Effector memory CD8-positive, alpha-beta T cell (primary cell): ENCODE measurements around the gene GTPBP2.
A peak's percentile ranks its signal among the peaks of the same experiment; 100 is the strongest.

Experiments
- ATAC-seq: fragments of 150-1000 bp; cut with Tn5 transposase; replicated peaks from 2 replicates; pipeline ENCODE4 v1.10.0; 2021; ENCODE audit warnings: mild to moderate bottlenecking, moderate library complexity
- DNase-seq, 3 experiments: peaks; one replicate each; pipeline ENCODE4 v3.0.0; 2021
- H3K27ac Mint-ChIP-seq, 2 donors: one replicate each; pipeline ENCODE4 v1.8.0; 2022; ENCODE audit warnings: mild to moderate bottlenecking in 2 of 2, mixed read lengths in 2 of 2, moderate library complexity in 2 of 2
- H3K27me3 Mint-ChIP-seq, 2 donors: one replicate each; pipeline ENCODE4 v1.8.0; 2022; ENCODE audit warnings: mixed read lengths in 2 of 2
- H3K36me3 Mint-ChIP-seq: one replicate; pipeline ENCODE4 v1.8.0; 2022; ENCODE audit warnings: mild to moderate bottlenecking, moderate library complexity, mixed read lengths; ENCODE audit not compliant: insufficient read depth
- H3K4me1 Mint-ChIP-seq, 2 donors: one replicate each; pipeline ENCODE4 v1.8.0; 2022; ENCODE audit warnings: low read depth in 2 of 2, mixed read lengths in 2 of 2
- H3K4me3 Mint-ChIP-seq, 2 donors: one replicate each; pipeline ENCODE4 v1.8.0; 2022; ENCODE audit warnings: mild to moderate bottlenecking in 2 of 2, mixed read lengths in 2 of 2, moderate library complexity in 2 of 2
- H3K9me3 Mint-ChIP-seq, 2 donors: one replicate each; pipeline ENCODE4 v1.8.0; 2022; ENCODE audit warnings: mixed read lengths in 2 of 2
- total RNA-seq, 9 experiments: gene quantifications; one replicate each; lab custom pipeline; 2026; lab: John Stamatoyannopoulos, UW

Gene GTPBP2
- 35.0 to 80.8 (median 62.6) reads per million in 9 experiments for total RNA-seq

- H3K27me3 Mint-ChIP-seq: no peaks in the 10 kb centered on the region
- H3K4me3 Mint-ChIP-seq: peak within 1 kb of the TSS; percentile 99
- peaks cover 22% of the 10 kb centered on the region for H3K36me3 Mint-ChIP-seq
- peak; percentile 92 to 94 (median 94) for DNase-seq
- peak within 1 kb of the TSS; percentile 92 to 97 for H3K27ac Mint-ChIP-seq
- peak; percentile 85 for ATAC-seq
- H3K4me1 Mint-ChIP-seq: peaks cover 24 to 34% of the 10 kb centered on the region in 2 donors
- no peaks in the 10 kb centered on the region for H3K9me3 Mint-ChIP-seq
Observed at GRCh38 chr6:43629104-43629504, at the start of gene GTPBP2. Gene GTPBP2, minus strand, starts transcription at chr6:43629264. Its CDS starts 102 bp downstream, at chr6:43629162.

- Mint-ChIP-seq H3K9me3 (no peaks in the 10 kb centered on the region), H3K36me3 (peaks cover 45% of the 10 kb centered on the region), H3K27me3 (no peaks in the 10 kb centered on the region)
Observed at GRCh38 chr6:43678341-43678740, 49.3 kb upstream of the GTPBP2 start.

GRCh38 chr6:43677759-43678158 lies 48.7 kb upstream of the GTPBP2 start:
- Mint-ChIP-seq H3K36me3 (peaks cover 48% of the 10 kb centered on the region), H3K9me3 (no peaks in the 10 kb centered on the region), H3K27me3 (no peaks in the 10 kb centered on the region), H3K4me1 (peaks cover 2 to 8% of the 10 kb centered on the region in 2 donors), H3K27ac (no peak overlapping the region), H3K4me3 (no peak overlapping the region)
- ATAC-seq (no peak), DNase-seq (no peak)

More at GRCh38 chr6:43678341-43678740, 49.3 kb upstream of the GTPBP2 start:
- ATAC-seq (no peak), DNase-seq (no peak)
- peaks cover 6 to 13% of the 10 kb centered on the region in 2 donors for H3K4me1 Mint-ChIP-seq
- no peak overlapping the region for H3K4me3 Mint-ChIP-seq
- H3K27ac Mint-ChIP-seq: no peak overlapping the region

GRCh38 chr6:43676962-43677606 lies 48.0 kb upstream of the GTPBP2 start:
- Mint-ChIP-seq H3K27me3 (no peaks in the 10 kb centered on the region), H3K4me3 (no peak overlapping the region), H3K4me1 (peaks cover 0 to 1% of the 10 kb centered on the region in 2 donors), H3K27ac (no peak overlapping the region), H3K36me3 (peaks cover 55% of the 10 kb centered on the region), H3K9me3 (no peaks in the 10 kb centered on the region)
- DNase-seq (no peak), ATAC-seq (no peak)

GRCh38 chr6:43674921-43675320 lies 45.9 kb upstream of the GTPBP2 start:
- no peak for DNase-seq
- Mint-ChIP-seq H3K36me3 (peaks cover 55% of the 10 kb centered on the region), H3K9me3 (no peaks in the 10 kb centered on the region), H3K27me3 (no peaks in the 10 kb centered on the region), H3K4me1 (no peaks in the 10 kb centered on the region), H3K4me3 (no peak overlapping the region), H3K27ac (peak overlapping the region in 1 of 2 donors; percentile 57)
- ATAC-seq: no peak

- no peak overlapping the region for H3K27ac Mint-ChIP-seq
- no peaks in the 10 kb centered on the region for H3K9me3 Mint-ChIP-seq
- DNase-seq (no peak), ATAC-seq (no peak)
- peaks cover 52% of the 10 kb centered on the region for H3K36me3 Mint-ChIP-seq
- no peaks in the 10 kb centered on the region for H3K27me3 Mint-ChIP-seq
- H3K4me1 Mint-ChIP-seq: no peaks in the 10 kb centered on the region
- H3K4me3 Mint-ChIP-seq: no peak overlapping the region
Observed at GRCh38 chr6:43674291-43674690, 45.2 kb upstream of the GTPBP2 start.

- H3K4me3 Mint-ChIP-seq: no peak overlapping the region
- H3K9me3 Mint-ChIP-seq: no peaks in the 10 kb centered on the region
- no peaks in the 10 kb centered on the region for H3K27me3 Mint-ChIP-seq
- H3K4me1 Mint-ChIP-seq: peaks cover 0 to under 1% of the 10 kb centered on the region in 2 donors
- peaks cover 51% of the 10 kb centered on the region for H3K36me3 Mint-ChIP-seq
- DNase-seq (no peak), ATAC-seq (no peak)
- no peak overlapping the region for H3K27ac Mint-ChIP-seq
Observed at GRCh38 chr6:43673444-43674084, 44.5 kb upstream of the GTPBP2 start.

GRCh38 chr6:43671801-43672690 lies 43.0 kb upstream of the GTPBP2 start:
- Mint-ChIP-seq H3K36me3 (peaks cover 38% of the 10 kb centered on the region), H3K4me1 (peaks cover 12 to 15% of the 10 kb centered on the region in 2 donors), H3K4me3 (no peak overlapping the region), H3K27ac (peak overlapping the region; percentile 15 to 46), H3K9me3 (no peaks in the 10 kb centered on the region), H3K27me3 (no peaks in the 10 kb centered on the region)
- ATAC-seq (no peak), DNase-seq (no peak)

- no peak overlapping the region for H3K4me3 Mint-ChIP-seq
- no peaks in the 10 kb centered on the region for H3K9me3 Mint-ChIP-seq
- H3K27ac Mint-ChIP-seq: peak overlapping the region; percentile 46 to 66
- H3K36me3 Mint-ChIP-seq: peaks cover 33% of the 10 kb centered on the region
- no peak for DNase-seq
- no peak for ATAC-seq
- H3K4me1 Mint-ChIP-seq: peaks cover 13 to 18% of the 10 kb centered on the region in 2 donors
- no peaks in the 10 kb centered on the region for H3K27me3 Mint-ChIP-seq
Observed at GRCh38 chr6:43671011-43671800, 42.1 kb upstream of the GTPBP2 start.

GRCh38 chr6:43670623-43670986 lies 41.5 kb upstream of the GTPBP2 start:
- DNase-seq (no peak), ATAC-seq (no peak)
- Mint-ChIP-seq H3K9me3 (no peaks in the 10 kb centered on the region), H3K27me3 (no peaks in the 10 kb centered on the region), H3K36me3 (peaks cover 33% of the 10 kb centered on the region), H3K4me1 (peaks cover 13 to 18% of the 10 kb centered on the region in 2 donors), H3K4me3 (no peak overlapping the region), H3K27ac (peak overlapping the region in 1 of 2 donors; percentile 66)

- DNase-seq (no peak), ATAC-seq (no peak)
- no peak overlapping the region for H3K4me3 Mint-ChIP-seq
- no peaks in the 10 kb centered on the region for H3K9me3 Mint-ChIP-seq
- peaks cover 13 to 18% of the 10 kb centered on the region in 2 donors for H3K4me1 Mint-ChIP-seq
- H3K36me3 Mint-ChIP-seq: peaks cover 31% of the 10 kb centered on the region
- H3K27me3 Mint-ChIP-seq: no peaks in the 10 kb centered on the region
- H3K27ac Mint-ChIP-seq: peak overlapping the region in 1 of 2 donors; percentile 66
Observed at GRCh38 chr6:43669922-43670622, 41.0 kb upstream of the GTPBP2 start.

- no peak overlapping the region for H3K4me3 Mint-ChIP-seq
Observed at GRCh38 chr6:43669050-43669921, 40.2 kb upstream of the GTPBP2 start.

More at GRCh38 chr6:43669050-43669921, 40.2 kb upstream of the GTPBP2 start:
- no peak for DNase-seq
- Mint-ChIP-seq H3K9me3 (no peaks in the 10 kb centered on the region), H3K27ac (peak overlapping the region in 1 of 2 donors; percentile 66), H3K36me3 (peaks cover 23% of the 10 kb centered on the region), H3K4me1 (peaks cover 13 to 18% of the 10 kb centered on the region in 2 donors), H3K27me3 (peaks cover 3 to 5% of the 10 kb centered on the region in 2 donors)
- no peak for ATAC-seq
